GM21367 (cell line): Measurements from ENCODE around the gene FUZ.

Source experiments
- ATAC-seq: cut with Tn5 transposase; IDR thresholded peaks from one replicate; pipeline ENCODE4 v1.9.1; 2021; ENCODE audit not compliant: unreplicated experiment

FUZ gene

DNA sequence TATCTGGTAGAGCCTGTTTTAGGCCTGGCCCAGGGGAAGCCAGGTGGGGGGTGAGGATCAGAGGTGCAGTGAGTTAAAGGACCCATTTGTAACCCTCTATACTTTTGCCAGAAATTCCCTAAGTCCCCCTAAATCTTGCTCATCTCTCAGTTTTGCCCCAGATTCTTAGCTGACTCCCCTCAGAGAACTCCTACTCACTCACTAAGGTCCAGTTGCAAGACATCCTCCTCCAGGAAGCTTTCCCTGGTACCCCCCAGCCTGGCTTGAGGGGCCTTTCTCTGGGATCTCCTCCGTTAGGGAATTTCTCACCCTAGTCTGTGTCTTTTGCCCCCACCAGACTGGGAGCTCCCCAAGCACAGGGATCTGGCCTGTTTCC is 51.9 kb downstream of the FUZ start:
- ATAC-seq = no peak

DNA sequence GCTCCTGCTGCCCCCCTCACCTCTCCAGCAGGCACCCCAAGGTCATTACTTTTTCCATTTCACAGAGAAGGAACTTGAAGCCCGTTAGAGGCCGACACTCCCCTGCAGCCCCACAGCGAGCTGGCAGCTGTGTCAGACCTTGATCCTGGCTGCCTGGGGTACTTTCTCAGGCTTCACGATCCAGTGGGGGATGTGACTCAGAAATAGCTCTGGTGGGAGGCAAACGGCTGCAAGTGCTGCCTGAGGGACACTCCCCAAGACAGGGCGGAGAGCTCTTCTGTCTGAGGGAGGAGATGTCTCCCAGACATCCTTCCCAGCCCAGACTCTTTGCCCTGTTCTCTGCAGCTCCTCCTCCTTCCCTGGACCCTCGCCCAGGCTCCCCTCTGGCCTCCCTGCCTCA is 54.8 kb downstream of the FUZ start:
- no peak for ATAC-seq
